ENCODE data around the gene MGMT. TPM values are rescaled to one million over a fixed set of nuclear protein-coding genes. Genes with fewer than 3 reads are reported as not detected.

MGMT gene
- total and polyA plus RNA-seq, 2 donors (not counting 3 experiments of a cell fraction or from before 2014, with no cell fraction given) = 15.0 to 15.2 TPM

- H3K4me1 ChIP-seq (ENCODE audit: control insufficient read depth, extremely low read depth, insufficient read depth, low read length) = no peaks in the 10 kb centered on the region
- no TSS peak for BruUV-seq (replicated peaks)
- no peak overlapping the region for H3K27ac ChIP-seq (ENCODE audit: insufficient read depth, low read depth, low read length)
These were observed 304.5 kb downstream of the MGMT start for GRCh38 chr10:129771576-129771975.

More at GRCh38 chr10:129771576-129771975, 304.5 kb downstream of the MGMT start:
- Histone ChIP-seq H3K36me3 (ENCODE audit: control insufficient read depth in 2 of 2, extremely low read depth in 1 of 2, insufficient read depth in 2 of 2, low read length in 2 of 2) (no peaks in the 10 kb centered on the region), H3K9me1 (replicated peaks; ENCODE audit: control insufficient read depth, extremely low read depth, insufficient read depth, low read length) (no peaks in the 10 kb centered on the region), H3K9me3 (replicated peaks; ENCODE audit: control insufficient read depth, insufficient read depth, low read length) (peaks cover 6% of the 10 kb centered on the region), H4K20me1 (replicated peaks; ENCODE audit: control insufficient read depth, extremely low read depth, insufficient read depth, low read length) (no peaks in the 10 kb centered on the region), H3K4me2 (ENCODE audit: insufficient read depth, low read length) (no peak overlapping the region), H2AFZ (ENCODE audit: low read depth, low read length) (no peak overlapping the region), H3K79me2 (ENCODE audit: control insufficient read depth, insufficient read depth, low read length) (no peaks in the 10 kb centered on the region), H3K9ac (replicated peaks; ENCODE audit: extremely low read depth, insufficient read depth, low read length) (no peak overlapping the region), H3K27me3 (ENCODE audit: control insufficient read depth in 2 of 2, insufficient read depth in 2 of 2, low read length in 2 of 2) (no peaks in the 10 kb centered on the region), H3K4me3 (replicated peaks in 1 of 3; ENCODE audit: insufficient read depth in 1 of 3, low read depth in 1 of 3, low read length in 3 of 3) (no peak overlapping the region)
- POLR2A ChIA-PET = no interaction called here
- intact Hi-C loops (cut with micrococcal nuclease) = no loop called here
- FAIRE-seq (no peak), DNase-seq (ENCODE audit: low read depth, low spot score) (no peak)
- CTCF ChIA-PET = no interaction called here
- TF ChIP-seq GATA2 (IDR thresholded peaks at IDR 0.05; ENCODE audit: insufficient read depth, insufficient read length, low read depth, low read length) (no peak), MYC (IDR thresholded peaks at IDR 0.05; ENCODE audit: low read depth, low read length) (no peak), POLR2A (IDR thresholded peaks at IDR 0.05; ENCODE audit: low read depth, low read length) (no peak), JUN (IDR thresholded peaks at IDR 0.05; ENCODE audit: borderline replicate concordance, insufficient read depth, insufficient read length, low read depth) (no peak), POLR2AphosphoS5 (IDR thresholded peaks at IDR 0.05; ENCODE audit: insufficient read depth, low read depth, low read length) (no peak), FOS (IDR thresholded peaks at IDR 0.05; ENCODE audit: borderline replicate concordance, insufficient read depth, low read length) (no peak), CTCF (IDR thresholded peaks at IDR 0.05; ENCODE audit: extremely low read depth in 1 of 2, insufficient read depth in 1 of 2, low read depth in 1 of 2, low read length in 2 of 2) (no peak), EZH2 (IDR thresholded peaks at IDR 0.05; ENCODE audit: borderline replicate concordance, low read depth, low read length, severe bottlenecking) (no peak)
- TF ChIP-seq, protein P1, sequence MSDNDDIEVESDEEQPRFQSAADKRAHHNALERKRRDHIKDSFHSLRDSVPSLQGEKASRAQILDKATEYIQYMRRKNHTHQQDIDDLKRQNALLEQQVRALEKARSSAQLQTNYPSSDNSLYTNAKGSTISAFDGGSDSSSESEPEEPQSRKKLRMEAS (IDR thresholded peaks at IDR 0.05; ENCODE audit: insufficient read depth, insufficient read length) = no peak
- dilution Hi-C loops (cut with MboI; ENCODE audit: extremely low pct_ligation_motif_present, low sequenced_read_pairs) = no loop called here
